IPS-NIHi11 (cell line): ENCODE measurements around the gene THEM5.
"Not testable (repeated sequence)": the region's sequence is repeated elsewhere in the genome, so short reads cannot be mapped to it uniquely, and the experiment has no call there.

Source experiments
- DNase-seq: peaks from one replicate; pipeline ENCODE4 v3.0.0; 2012; ENCODE audit warnings: mixed read lengths, low spot score

Gene THEM5

GRCh38 chr1:151867765-151868411, 14.4 kb upstream of the THEM5 start:
- DNase-seq = no peak

- no peak for DNase-seq
Observed at GRCh38 chr1:151867321-151867720, 13.8 kb upstream of the THEM5 start.

- DNase-seq = no peak
Observed at GRCh38 chr1:151864411-151864810, 10.9 kb upstream of the THEM5 start.

- DNase-seq = no peak
Observed at GRCh38 chr1:151862604-151863003, 9.1 kb upstream of the THEM5 start.

GRCh38 chr1:151860504-151861187, 7.1 kb upstream of the THEM5 start:
- DNase-seq = peak; percentile 59

- no peak for DNase-seq
Observed at GRCh38 chr1:151859891-151860293, 6.4 kb upstream of the THEM5 start.

- DNase-seq = no peak
Observed at GRCh38 chr1:151858886-151859665, 5.6 kb upstream of the THEM5 start.

GRCh38 chr1:151858030-151858746, 4.7 kb upstream of the THEM5 start:
- no peak for DNase-seq

GRCh38 chr1:151855933-151856332, 2.4 kb upstream of the THEM5 start:
- no peak for DNase-seq

GRCh38 chr1:151855516-151855915, 2.0 kb upstream of the THEM5 start:
- DNase-seq = not testable (repeated sequence)

GRCh38 chr1:151854658-151855057, 1.1 kb upstream of the THEM5 start:
- no peak for DNase-seq

GRCh38 chr1:151852733-151853132, 779 bp downstream of the THEM5 start:
- DNase-seq = no peak

- no peak for DNase-seq
Observed at GRCh38 chr1:151851886-151852285, 1.6 kb downstream of the THEM5 start.

GRCh38 chr1:151849871-151850270, 3.6 kb downstream of the THEM5 start:
- DNase-seq = no peak

- no peak for DNase-seq
Observed at GRCh38 chr1:151849126-151849525, 4.4 kb downstream of the THEM5 start.

GRCh38 chr1:151847867-151848596, 5.5 kb downstream of the THEM5 start:
- DNase-seq = no peak

GRCh38 chr1:151846686-151847237, 6.8 kb downstream of the THEM5 start:
- no peak for DNase-seq

GRCh38 chr1:151846062-151846568, 7.4 kb downstream of the THEM5 start:
- peak; percentile 71 for DNase-seq

GRCh38 chr1:151843398-151843797, 10.1 kb downstream of the THEM5 start:
- DNase-seq = no peak

- DNase-seq = no peak
Observed at GRCh38 chr1:151841141-151841540, 12.4 kb downstream of the THEM5 start.

GRCh38 chr1:151840421-151840820, 13.1 kb downstream of the THEM5 start:
- DNase-seq = no peak
